CD4-positive, alpha-beta T cell (primary cell): Measurements from ENCODE around the gene SPRR1B. TPM values are rescaled to one million over a fixed set of nuclear protein-coding genes. Genes with fewer than 3 reads are reported as not detected.

Source experiments
- ATAC-seq: fragments of 200-7000 bp; cut with Tn5 transposase; one replicate; pipeline ENCODE4 v1.10.0; 2022; ENCODE audit warnings: mild to moderate bottlenecking; ENCODE audit not compliant: poor library complexity
- CTCF ChIA-PET: fragments of 350-600 bp; sonication (Branson Sonifier 250); formaldehyde crosslinking; loops from one replicate; lab custom pipeline; 2021; ENCODE audit warnings: antibody characterized with exemption, inconsistent platforms; lab: Charles Lee
- POLR2A ChIA-PET: fragments of 350-600 bp; sonication (Branson Sonifier 250); formaldehyde crosslinking; loops from one replicate; lab custom pipeline; 2021; ENCODE audit warnings: antibody characterized with exemption, inconsistent platforms; lab: Charles Lee
- DNase-seq, 14 experiments: peaks; one replicate each; pipeline ENCODE4 v3.0.0-alpha.2; 2013 to 2020; ENCODE audit warnings: mixed read lengths in 2 of 14
- H3K27ac ChIP-seq, 2 donors: one replicate each; pipeline versions ENCODE4 v1.5.1 to v1.7.0; 2013; ENCODE audit warnings: low read length in 2 of 2, low read depth in 1 of 2, mild to moderate bottlenecking in 1 of 2
- H3K27me3 ChIP-seq, 2 experiments: 1 replicate in 1 of 2; 2 replicates in 1 of 2; pipeline versions ENCODE4 v1.6.1 to v1.7.0; 2013; ENCODE audit warnings: low read length in 2 of 2, control low read depth in 1 of 2, mild to moderate bottlenecking in 1 of 2, moderate library complexity in 1 of 2; ENCODE audit not compliant: insufficient read depth in 2 of 2, control insufficient read depth in 1 of 2
- H3K36me3 ChIP-seq: one replicate; pipeline ENCODE4 v1.6.1; 2013; ENCODE audit warnings: low read length, control low read depth; ENCODE audit not compliant: insufficient read depth
- H3K4me1 ChIP-seq: one replicate; pipeline ENCODE4 v1.6.1; 2013; ENCODE audit warnings: low read length, control low read depth; ENCODE audit not compliant: insufficient read depth
- H3K4me3 ChIP-seq: one replicate; pipeline ENCODE4 v1.5.1; 2013; ENCODE audit warnings: mild to moderate bottlenecking, low read length, moderate library complexity
- H3K9me3 ChIP-seq, 2 experiments: 1 replicate in 1 of 2; 2 replicates in 1 of 2; pipeline versions ENCODE4 v1.6.1 to v1.7.0; 2013; ENCODE audit warnings: low read length in 2 of 2, mild to moderate bottlenecking in 2 of 2, control low read depth in 1 of 2, moderate library complexity in 1 of 2; ENCODE audit not compliant: control insufficient read depth in 1 of 2, insufficient read depth in 1 of 2
- H3K27ac Mint-ChIP-seq: one replicate; pipeline ENCODE4 v1.8.0; 2020; ENCODE audit warnings: mixed read lengths
- H3K27me3 Mint-ChIP-seq: one replicate; pipeline ENCODE4 v1.8.0; 2021; ENCODE audit warnings: mixed read lengths
- H3K36me3 Mint-ChIP-seq: one replicate; pipeline ENCODE4 v1.8.0; 2021; ENCODE audit warnings: low read depth, mixed read lengths
- H3K4me1 Mint-ChIP-seq: one replicate; pipeline ENCODE4 v1.8.0; 2021; ENCODE audit warnings: low read depth, mixed read lengths
- H3K4me3 Mint-ChIP-seq: one replicate; pipeline ENCODE4 v1.8.0; 2020; ENCODE audit warnings: mild to moderate bottlenecking, mixed read lengths
- H3K9me3 Mint-ChIP-seq: one replicate; pipeline ENCODE4 v1.8.0; 2020; ENCODE audit warnings: mixed read lengths
- CTCF ChIP-seq: fragments of 200-600 bp; IDR thresholded peaks from one replicate; pipeline ENCODE4 v1.8.0; 2022; ENCODE audit warnings: antibody characterized with exemption, mild to moderate bottlenecking
- intact Hi-C, 2 experiments: fragments of 100-400 bp; cut with DNase I in 1 of 2; cut with micrococcal nuclease in 1 of 2; formaldehyde crosslinking; loops; one replicate each; pipeline versions ENCODE4 v1.15.1 to v1.9.0; 2023 to 2025; cut with DNase I, micrococcal nuclease
- total RNA-seq, 174 experiments: library from RNA in 2 of 174; stranded (reverse) in 2 of 174; gene quantifications; one replicate each; pipeline ENCODE4 v1.2.3 and lab custom pipeline; 2021 to 2026

SPRR1B gene
- total RNA-seq, 2 experiments from 2014 or later, result not detected

- Histone ChIP-seq H3K4me3 (no peak within 1 kb of the TSS), H3K4me1 (no peaks in the 10 kb centered on the region), H3K9me3 (no peaks in the 10 kb centered on the region), H3K36me3 (no peaks in the 10 kb centered on the region), H3K27ac (no peak within 1 kb of the TSS), H3K27me3 (peaks cover 0 to 20% of the 10 kb centered on the region in 2 experiments)
- no peak for ATAC-seq
- TF ChIP-seq CTCF, result no peak
- Mint-ChIP-seq H3K27ac (no peak within 1 kb of the TSS), H3K9me3 (no peaks in the 10 kb centered on the region), H3K4me1 (no peaks in the 10 kb centered on the region), H3K27me3 (peaks cover 68% of the 10 kb centered on the region), H3K4me3 (no peak within 1 kb of the TSS), H3K36me3 (no peaks in the 10 kb centered on the region)
- DNase-seq, result no peak
- CTCF ChIA-PET, result no interaction called here
- intact Hi-C loops, result no loop called here
- POLR2A ChIA-PET, result no interaction called here
Observed at GRCh38 chr1:153057375-153057774, 26.4 kb downstream of the SPRR1B start, which contains the start of gene SPRR2A. Gene SPRR2A (minus strand): TSS chr1:153057512. CDS start chr1:153056735, 777 bp downstream.

DNA sequence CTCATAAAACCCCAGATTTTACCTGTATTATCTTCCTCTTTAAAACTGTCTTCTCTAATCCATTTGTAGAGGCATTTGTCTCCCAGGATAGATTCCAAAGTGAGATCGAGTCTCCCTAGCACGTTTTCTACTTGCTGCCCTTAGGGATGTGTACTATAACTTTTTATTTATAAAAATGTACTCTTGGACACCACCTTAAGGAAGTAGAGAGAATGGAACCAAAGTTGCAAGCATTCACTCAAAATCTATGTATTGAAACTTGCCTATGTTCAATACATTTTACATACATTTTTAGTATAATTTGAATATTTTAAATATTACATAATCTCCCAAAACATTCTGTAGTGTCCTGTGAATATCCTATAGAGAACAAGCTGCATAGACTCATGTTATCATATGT, 27.2 kb downstream of the SPRR1B start:
- H3K36me3 Mint-ChIP-seq, result no peaks in the 10 kb centered on the region
- no peak overlapping the region for H3K4me3 ChIP-seq
- no peaks in the 10 kb centered on the region for H3K4me1 ChIP-seq
- H3K27ac ChIP-seq, result no peak overlapping the region
- peaks cover 0 to 16% of the 10 kb centered on the region in 2 experiments for H3K27me3 ChIP-seq
- no peak overlapping the region for H3K27ac Mint-ChIP-seq
- H3K9me3 Mint-ChIP-seq, result no peaks in the 10 kb centered on the region
- intact Hi-C loops, result no loop called here
- peaks cover 61% of the 10 kb centered on the region for H3K27me3 Mint-ChIP-seq
- POLR2A ChIA-PET, result no interaction called here
- CTCF ChIA-PET, result interaction anchor here (0.9 kb wide), 1 partner anchor 10 kb away, joined by 3 read pairs; no protein-coding TSS in a partner anchor
- ATAC-seq, result no peak
- H3K4me3 Mint-ChIP-seq, result no peak overlapping the region
- H3K36me3 ChIP-seq, result no peaks in the 10 kb centered on the region
- no peaks in the 10 kb centered on the region for H3K9me3 ChIP-seq
- no peak for DNase-seq
- H3K4me1 Mint-ChIP-seq, result no peaks in the 10 kb centered on the region
- TF ChIP-seq CTCF, result no peak

GRCh38 chr1:153058826-153059784, 28.1 kb downstream of the SPRR1B start:
- no peak for TF ChIP-seq CTCF
- peaks cover 0 to 16% of the 10 kb centered on the region in 2 experiments for H3K27me3 ChIP-seq
- POLR2A ChIA-PET, result no interaction called here
- CTCF ChIA-PET, result interaction anchor here (0.9 kb wide), 1 partner anchor 9 kb away, joined by 3 read pairs; no protein-coding TSS in a partner anchor
- no peak overlapping the region for H3K27ac ChIP-seq
- no peaks in the 10 kb centered on the region for H3K36me3 ChIP-seq
- H3K9me3 Mint-ChIP-seq, result no peaks in the 10 kb centered on the region
- H3K4me1 ChIP-seq, result no peaks in the 10 kb centered on the region
- ATAC-seq (no peak), DNase-seq (no peak)
- peaks cover 55% of the 10 kb centered on the region for H3K27me3 Mint-ChIP-seq
- no peak overlapping the region for H3K27ac Mint-ChIP-seq
- no peaks in the 10 kb centered on the region for H3K36me3 Mint-ChIP-seq
- no peak overlapping the region for H3K4me3 ChIP-seq
- no peaks in the 10 kb centered on the region for H3K9me3 ChIP-seq
- no peak overlapping the region for H3K4me3 Mint-ChIP-seq
- intact Hi-C loops, result no loop called here
- H3K4me1 Mint-ChIP-seq, result no peaks in the 10 kb centered on the region
